Measurements from ENCODE around the gene DIPK1B.

DNA sequence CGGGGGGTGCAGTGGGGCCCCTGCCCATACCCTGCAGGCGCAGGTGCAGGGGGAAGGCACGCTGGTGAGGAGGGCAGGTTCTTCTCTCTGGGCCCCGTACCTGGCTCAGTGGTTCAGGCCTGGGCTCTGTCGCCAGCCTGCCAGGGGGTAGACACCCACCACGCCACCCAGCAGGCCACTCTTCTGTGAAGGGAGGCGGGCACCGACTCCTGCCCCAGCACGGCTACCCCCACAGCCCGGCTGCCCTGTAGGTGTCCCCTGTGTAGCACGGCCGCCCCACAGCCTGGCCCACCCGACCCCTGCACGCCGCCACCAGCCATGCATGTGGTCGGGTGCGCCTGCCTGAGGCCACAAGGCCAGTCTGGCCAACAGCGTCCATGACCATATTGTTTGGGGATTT lies 34.2 kb downstream of the DIPK1B start:
- TF ChIP-seq, protein P1, sequence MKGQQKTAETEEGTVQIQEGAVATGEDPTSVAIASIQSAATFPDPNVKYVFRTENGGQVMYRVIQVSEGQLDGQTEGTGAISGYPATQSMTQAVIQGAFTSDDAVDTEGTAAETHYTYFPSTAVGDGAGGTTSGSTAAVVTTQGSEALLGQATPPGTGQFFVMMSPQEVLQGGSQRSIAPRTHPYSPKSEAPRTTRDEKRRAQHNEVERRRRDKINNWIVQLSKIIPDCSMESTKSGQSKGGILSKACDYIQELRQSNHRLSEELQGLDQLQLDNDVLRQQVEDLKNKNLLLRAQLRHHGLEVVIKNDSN (IDR thresholded peaks at IDR 0.05; ENCODE audit: borderline replicate concordance, low read depth): no peak
- TF ChIP-seq, protein P2, sequence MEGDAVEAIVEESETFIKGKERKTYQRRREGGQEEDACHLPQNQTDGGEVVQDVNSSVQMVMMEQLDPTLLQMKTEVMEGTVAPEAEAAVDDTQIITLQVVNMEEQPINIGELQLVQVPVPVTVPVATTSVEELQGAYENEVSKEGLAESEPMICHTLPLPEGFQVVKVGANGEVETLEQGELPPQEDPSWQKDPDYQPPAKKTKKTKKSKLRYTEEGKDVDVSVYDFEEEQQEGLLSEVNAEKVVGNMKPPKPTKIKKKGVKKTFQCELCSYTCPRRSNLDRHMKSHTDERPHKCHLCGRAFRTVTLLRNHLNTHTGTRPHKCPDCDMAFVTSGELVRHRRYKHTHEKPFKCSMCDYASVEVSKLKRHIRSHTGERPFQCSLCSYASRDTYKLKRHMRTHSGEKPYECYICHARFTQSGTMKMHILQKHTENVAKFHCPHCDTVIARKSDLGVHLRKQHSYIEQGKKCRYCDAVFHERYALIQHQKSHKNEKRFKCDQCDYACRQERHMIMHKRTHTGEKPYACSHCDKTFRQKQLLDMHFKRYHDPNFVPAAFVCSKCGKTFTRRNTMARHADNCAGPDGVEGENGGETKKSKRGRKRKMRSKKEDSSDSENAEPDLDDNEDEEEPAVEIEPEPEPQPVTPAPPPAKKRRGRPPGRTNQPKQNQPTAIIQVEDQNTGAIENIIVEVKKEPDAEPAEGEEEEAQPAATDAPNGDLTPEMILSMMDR (IDR thresholded peaks at IDR 0.05): no peak
- TF ChIP-seq MEF2A (IDR thresholded peaks at IDR 0.05; ENCODE audit: borderline replicate concordance, low read depth): no peak
- no peak for TF ChIP-seq POLR2AphosphoS5 (IDR thresholded peaks at IDR 0.05; ENCODE audit: low read depth, low read length)
- TF ChIP-seq NRF1 (IDR thresholded peaks at IDR 0.05; ENCODE audit: low read depth, low read length): no peak
- no peak for TF ChIP-seq TAF1 (IDR thresholded peaks at IDR 0.05; ENCODE audit: borderline replicate concordance, low read depth, low read length)
- no peak for TF ChIP-seq JUND (IDR thresholded peaks at IDR 0.05)
- TF ChIP-seq GABPA (IDR thresholded peaks at IDR 0.05; ENCODE audit: low read depth): no peak

Data from SK-N-SH (cell line).